Measurements from ENCODE around the gene FLOT1. TPM values are rescaled to one million over a fixed set of nuclear protein-coding genes. Genes with fewer than 3 reads are reported as not detected.

Gene FLOT1
- total and polyA plus RNA-seq, 2 of the 4 experiments (the other 2 are of a cell fraction), result 96.2 to 162 TPM

DNA sequence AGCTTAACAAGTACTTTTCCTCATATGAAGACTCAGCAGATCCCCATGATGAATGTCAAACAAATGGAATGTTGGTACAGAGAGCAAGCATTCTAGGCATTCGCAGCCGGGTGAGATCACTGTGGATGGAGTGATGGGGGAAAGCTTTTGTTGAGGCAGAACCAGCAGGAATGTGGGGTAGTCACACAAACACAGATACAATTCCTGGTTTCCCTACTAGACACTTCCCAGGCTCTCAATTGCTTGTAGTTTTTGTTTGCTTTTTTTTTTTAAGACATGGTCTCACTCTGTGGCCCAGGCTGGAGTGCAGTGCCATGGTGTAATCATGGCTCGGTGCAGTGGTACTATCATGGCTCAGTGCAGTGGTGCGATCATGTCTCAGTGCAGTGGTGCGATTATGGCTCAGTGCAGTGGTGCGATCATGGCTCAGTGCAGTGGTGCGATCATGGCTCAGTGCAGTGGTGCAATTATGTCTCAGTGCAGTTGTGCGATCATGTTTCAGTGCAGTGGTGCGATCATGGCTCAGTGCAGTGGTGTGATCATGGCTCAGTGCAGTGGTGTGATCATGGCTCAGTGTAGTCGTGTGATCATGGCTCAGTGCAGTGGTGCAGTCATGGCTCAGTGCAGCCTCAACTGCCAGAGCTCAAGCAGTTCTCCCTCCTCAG, 17.2 kb upstream of the FLOT1 start:
- peak overlapping the region; percentile 73 for H2AK9ac ChIP-seq (replicated peaks; ENCODE audit: low read depth, low read length, poor library complexity)
- H3K4me1 ChIP-seq (ENCODE audit: control insufficient read depth, insufficient read depth, low read length), result peaks cover 21% of the 10 kb centered on the region
- no peaks in the 10 kb centered on the region for H3K36me3 ChIP-seq (ENCODE audit: control insufficient read depth, insufficient read depth, low read length)
- peak overlapping the region; percentile 77 for H3K23ac ChIP-seq (ENCODE audit: low read depth, low read length)
- peaks cover 5% of the 10 kb centered on the region; the same call in 1 of the 2 replicates for H4K20me1 ChIP-seq (ENCODE audit: insufficient read depth, low read length)
- ChIA-PET POLR2A (ENCODE audit: unreplicated experiment) (interaction anchor here (1.0 to 1.3 kb wide), 2 partner anchors 15 to 22 kb away, joined by 3 to 6 read pairs; partner anchors contain the start of gene IER3), CTCF (interaction anchor here (0.9 to 1.0 kb wide), 2 partner anchors 60 to 62 kb away, joined by 3 to 4 read pairs; no protein-coding TSS in a partner anchor)
- peak overlapping the region; percentile 4; the same call in 1 of the 2 replicates for H3K9ac ChIP-seq (ENCODE audit: low read depth, low read length)
- intact Hi-C loops (cut with micrococcal nuclease) (no loop called here), dilution Hi-C loops (cut with HindIII; ENCODE audit: low sequenced_read_pairs, unreplicated experiment) (no loop called here), in situ Hi-C loops (cut with MboI; ENCODE audit: low sequenced_read_pairs) (no loop called here)
- peak overlapping the region; percentile 97 for H2BK120ac ChIP-seq (ENCODE audit: low read depth, low read length)
- DNase-seq, result peak; percentile 98
- no peak overlapping the region for H3K4me3 ChIP-seq (ENCODE audit: insufficient read depth, low read depth, low read length)
- H2AK5ac ChIP-seq (ENCODE audit: low read depth, low read length), result peak overlapping the region; percentile 100
- peak overlapping the region; percentile 95 for H4K91ac ChIP-seq (ENCODE audit: insufficient read depth, low read depth, low read length)
- H2BK15ac ChIP-seq (ENCODE audit: low read depth, low read length), result peak overlapping the region; percentile 94; the same call in 2 of the 3 replicates
- H3K56ac ChIP-seq (ENCODE audit: extremely low read depth, insufficient read depth, low read length), result peak overlapping the region; percentile 17; the same call in 1 of the 2 replicates
- WGBS, 2 experiments (ENCODE audit: extremely low coverage in 2 of 2, insufficient read length in 1 of 2), result 90% methylated on average over 7 of the region's 10 CpGs; no CpG with 5 or more reads in 1 of the 2 experiments
- peak overlapping the region; percentile 99 for H2BK5ac ChIP-seq (ENCODE audit: low read depth, low read length, poor library complexity, severe bottlenecking)
- peak overlapping the region; percentile 97 for H3K27ac ChIP-seq (ENCODE audit: insufficient read depth, low read length)
- H3K9me1 ChIP-seq (ENCODE audit: insufficient read depth, low read length), result peaks cover 30% of the 10 kb centered on the region
- no peaks in the 10 kb centered on the region for H3K9me3 ChIP-seq (ENCODE audit: control insufficient read depth, insufficient read depth, low read length)
- BruUV-seq (replicated peaks), result no TSS peak
- peak overlapping the region; percentile 92 for H3K4ac ChIP-seq (ENCODE audit: low read depth, low read length)
- peak overlapping the region; percentile 87 for H3K14ac ChIP-seq (replicated peaks; ENCODE audit: low read depth, low read length)
- peak; percentile 89 for ATAC-seq (ENCODE audit: low read depth)
- H3K27me3 ChIP-seq (ENCODE audit: control insufficient read depth, insufficient read depth, low read length), result no peaks in the 10 kb centered on the region
- peaks cover 0 to 34% of the 10 kb centered on the region in 2 experiments; a peak in 2 of 4 replicates for H3K79me1 ChIP-seq (ENCODE audit: low read depth in 1 of 2, low read length in 2 of 2)
- H4K8ac ChIP-seq (ENCODE audit: low read depth in 2 of 2, low read length in 2 of 2), result peak overlapping the region; percentile 33 to 93; a peak in 3 of 4 replicates
- H4K5ac ChIP-seq (ENCODE audit: low read depth, low read length), result peak overlapping the region; percentile 76
- H2AFZ ChIP-seq (replicated peaks; ENCODE audit: low read length, poor library complexity), result peak overlapping the region; percentile 40
- peak overlapping the region; percentile 14; the same call in 1 of the 2 replicates for H3K4me2 ChIP-seq (ENCODE audit: low read depth, low read length)
- H2BK20ac ChIP-seq (ENCODE audit: low read depth, low read length), result peak overlapping the region; percentile 93
- peak overlapping the region; percentile 92 for H3K18ac ChIP-seq (ENCODE audit: low read depth, low read length)
- TF ChIP-seq FOS (IDR thresholded peaks at IDR 0.05; ENCODE audit: low read depth, low read length) (peak; percentile 75), MAFK (IDR thresholded peaks at IDR 0.05; ENCODE audit: low read depth, low read length) (peak; percentile 83), BHLHE40 (IDR thresholded peaks at IDR 0.05; ENCODE audit: low read depth, low read length) (peak; percentile 50), RFX5 (IDR thresholded peaks at IDR 0.05; ENCODE audit: low read depth, low read length) (no peak), MAZ (IDR thresholded peaks at IDR 0.05; ENCODE audit: borderline replicate concordance, low read depth, low read length) (peak; percentile 51; the same call in 1 of the 2 replicates), CHD1 (IDR thresholded peaks at IDR 0.05; ENCODE audit: low read depth, low read length) (no peak), MXI1 (IDR thresholded peaks at IDR 0.05; ENCODE audit: borderline replicate concordance, low read depth, low read length) (no peak), NFE2L2 (IDR thresholded peaks at IDR 0.05; ENCODE audit: low read depth, low read length) (peak; percentile 41; the same call in 1 of the 2 replicates), POLR2A (IDR thresholded peaks at IDR 0.05; ENCODE audit: low read depth, low read length) (no peak), CEBPB (IDR thresholded peaks at IDR 0.05; ENCODE audit: low read depth, low read length) (peak; percentile 74), RCOR1 (IDR thresholded peaks at IDR 0.05; ENCODE audit: insufficient replicate concordance, low read length) (peak; percentile 25)
- TF ChIP-seq, protein P1, sequence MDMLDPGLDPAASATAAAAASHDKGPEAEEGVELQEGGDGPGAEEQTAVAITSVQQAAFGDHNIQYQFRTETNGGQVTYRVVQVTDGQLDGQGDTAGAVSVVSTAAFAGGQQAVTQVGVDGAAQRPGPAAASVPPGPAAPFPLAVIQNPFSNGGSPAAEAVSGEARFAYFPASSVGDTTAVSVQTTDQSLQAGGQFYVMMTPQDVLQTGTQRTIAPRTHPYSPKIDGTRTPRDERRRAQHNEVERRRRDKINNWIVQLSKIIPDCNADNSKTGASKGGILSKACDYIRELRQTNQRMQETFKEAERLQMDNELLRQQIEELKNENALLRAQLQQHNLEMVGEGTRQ (IDR thresholded peaks at IDR 0.05; ENCODE audit: low read depth, low read length), result no peak
- TF ChIP-seq, protein P2, sequence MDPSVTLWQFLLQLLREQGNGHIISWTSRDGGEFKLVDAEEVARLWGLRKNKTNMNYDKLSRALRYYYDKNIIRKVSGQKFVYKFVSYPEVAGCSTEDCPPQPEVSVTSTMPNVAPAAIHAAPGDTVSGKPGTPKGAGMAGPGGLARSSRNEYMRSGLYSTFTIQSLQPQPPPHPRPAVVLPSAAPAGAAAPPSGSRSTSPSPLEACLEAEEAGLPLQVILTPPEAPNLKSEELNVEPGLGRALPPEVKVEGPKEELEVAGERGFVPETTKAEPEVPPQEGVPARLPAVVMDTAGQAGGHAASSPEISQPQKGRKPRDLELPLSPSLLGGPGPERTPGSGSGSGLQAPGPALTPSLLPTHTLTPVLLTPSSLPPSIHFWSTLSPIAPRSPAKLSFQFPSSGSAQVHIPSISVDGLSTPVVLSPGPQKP (IDR thresholded peaks at IDR 0.05; ENCODE audit: borderline replicate concordance, low read depth, low read length), result no peak
- TF ChIP-seq, protein P3, sequence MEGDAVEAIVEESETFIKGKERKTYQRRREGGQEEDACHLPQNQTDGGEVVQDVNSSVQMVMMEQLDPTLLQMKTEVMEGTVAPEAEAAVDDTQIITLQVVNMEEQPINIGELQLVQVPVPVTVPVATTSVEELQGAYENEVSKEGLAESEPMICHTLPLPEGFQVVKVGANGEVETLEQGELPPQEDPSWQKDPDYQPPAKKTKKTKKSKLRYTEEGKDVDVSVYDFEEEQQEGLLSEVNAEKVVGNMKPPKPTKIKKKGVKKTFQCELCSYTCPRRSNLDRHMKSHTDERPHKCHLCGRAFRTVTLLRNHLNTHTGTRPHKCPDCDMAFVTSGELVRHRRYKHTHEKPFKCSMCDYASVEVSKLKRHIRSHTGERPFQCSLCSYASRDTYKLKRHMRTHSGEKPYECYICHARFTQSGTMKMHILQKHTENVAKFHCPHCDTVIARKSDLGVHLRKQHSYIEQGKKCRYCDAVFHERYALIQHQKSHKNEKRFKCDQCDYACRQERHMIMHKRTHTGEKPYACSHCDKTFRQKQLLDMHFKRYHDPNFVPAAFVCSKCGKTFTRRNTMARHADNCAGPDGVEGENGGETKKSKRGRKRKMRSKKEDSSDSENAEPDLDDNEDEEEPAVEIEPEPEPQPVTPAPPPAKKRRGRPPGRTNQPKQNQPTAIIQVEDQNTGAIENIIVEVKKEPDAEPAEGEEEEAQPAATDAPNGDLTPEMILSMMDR (conservative IDR thresholded peaks at IDR 0.05; ENCODE audit: low read depth, low read length), result no peak
